Activated T-cell treated with anti-CD3 and anti-CD28 coated beads for 1 hour (primary cell): ENCODE measurements around the gene IL11RA.

ENCODE experiments used
- DNase-seq: peaks from one replicate; pipeline ENCODE4 v3.0.0-alpha.2; 2020; ENCODE audit warnings: low read depth

Gene IL11RA

DNA sequence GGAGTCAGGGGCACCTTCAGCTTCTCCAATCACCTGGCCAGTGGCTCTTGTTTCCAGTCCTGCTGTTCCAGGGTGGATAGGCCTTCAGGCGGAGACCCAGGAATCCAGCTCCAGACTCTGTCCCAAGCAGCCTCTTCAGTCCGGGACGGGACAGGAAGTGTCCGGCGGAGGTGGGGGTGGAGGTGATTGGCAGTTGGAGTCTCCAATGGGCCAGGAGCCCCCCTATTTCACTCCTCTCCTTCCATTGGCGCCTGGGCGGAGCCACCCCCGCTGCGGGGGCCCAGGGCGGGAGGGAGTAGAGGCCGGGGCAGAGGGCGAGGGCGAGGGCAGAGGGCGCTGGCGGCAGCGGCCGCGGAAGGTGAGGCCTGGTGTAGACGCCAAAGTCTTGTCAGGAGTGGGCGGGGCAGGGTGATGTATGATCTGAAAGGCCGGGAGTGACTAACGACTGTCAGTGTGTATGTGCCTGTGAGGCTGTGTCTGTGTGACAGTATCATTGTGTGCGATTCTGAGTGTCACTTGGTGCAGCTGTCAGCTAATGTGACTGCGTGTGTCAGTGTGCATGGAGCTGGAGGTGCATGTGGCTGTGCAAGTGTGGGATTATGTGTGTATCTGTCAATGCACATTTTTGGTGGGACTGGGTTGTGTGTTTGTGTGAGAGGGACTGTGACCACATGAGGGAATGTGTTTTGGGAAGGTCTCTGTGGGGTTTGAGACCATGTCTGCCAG lies at the start of gene IL11RA:
Gene IL11RA, plus strand, starts transcription at position 310 of the 726 bp plus-strand sequence. CDS start 3,033 bp downstream, outside the sequence.
- DNase-seq: no peak

DNA sequence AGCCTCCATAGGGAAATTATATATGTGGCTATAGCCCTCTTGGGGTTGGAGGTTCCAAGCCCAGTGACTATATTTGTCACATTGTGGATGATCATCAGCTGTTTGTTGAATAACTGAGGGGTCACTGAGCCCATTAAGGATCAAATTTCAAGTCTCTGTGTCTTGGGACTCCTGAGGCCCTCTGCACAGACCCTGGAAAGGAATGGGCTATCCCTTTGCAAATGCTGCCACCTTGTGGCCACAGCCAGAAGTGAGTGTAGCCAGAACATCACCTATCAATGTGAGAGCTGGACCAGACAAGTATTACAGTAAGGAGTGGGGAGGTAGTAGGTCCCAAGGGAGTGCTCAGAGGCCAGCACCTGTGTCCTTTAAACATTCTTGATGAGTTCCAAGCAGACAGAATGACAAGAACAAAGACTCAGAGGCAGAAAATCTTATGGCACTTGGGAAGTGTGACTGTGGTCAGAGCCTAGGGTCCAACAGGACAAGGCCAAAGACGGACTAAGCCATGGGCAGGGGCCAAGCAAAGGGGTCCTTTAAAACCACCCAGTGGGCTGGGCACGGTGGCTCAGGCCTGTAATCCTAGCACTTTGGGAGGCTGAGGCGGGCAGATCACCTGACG lies 48.3 kb upstream of the IL11RA start:
- peak; percentile 80 for DNase-seq

DNA sequence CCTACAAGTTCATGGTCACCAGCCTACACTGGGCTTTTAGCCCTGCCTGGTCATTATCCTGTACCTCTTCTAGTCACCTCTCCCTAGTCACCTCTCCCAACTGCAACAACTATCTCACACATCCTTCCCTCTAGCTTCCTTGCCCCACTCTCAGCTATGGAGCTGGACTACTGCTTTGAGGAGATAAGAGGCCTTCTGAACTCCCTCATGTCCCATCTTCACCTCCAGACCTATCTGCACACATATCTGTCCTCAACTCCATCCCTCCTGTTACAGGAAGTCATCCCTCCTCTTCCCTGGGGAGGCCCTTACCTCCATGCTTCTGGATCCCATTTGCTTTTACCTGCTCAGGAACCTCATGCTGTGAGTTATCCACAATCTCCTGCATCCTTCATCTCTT lies 45.8 kb upstream of the IL11RA start:
- DNase-seq: no peak

DNA sequence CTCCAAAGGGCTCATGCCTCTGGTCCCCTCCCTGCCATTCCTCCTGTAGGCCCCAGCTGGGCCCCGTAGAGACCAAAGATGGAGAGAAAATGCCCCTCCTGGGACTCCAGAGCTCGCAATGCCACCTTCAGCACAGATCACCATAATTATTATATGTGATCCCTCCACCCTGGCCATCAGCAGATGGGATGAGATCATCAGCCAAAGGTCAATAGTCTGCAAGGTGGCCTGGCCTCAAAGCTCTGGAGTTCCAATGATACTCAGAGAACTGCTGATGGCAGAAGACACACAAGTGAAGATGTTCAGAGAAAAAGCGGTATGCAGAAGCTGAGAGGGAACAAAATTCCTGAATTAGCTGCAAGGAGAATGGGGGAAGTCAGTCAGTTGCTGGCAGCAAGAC lies 45.1 kb upstream of the IL11RA start:
- DNase-seq: no peak

DNA sequence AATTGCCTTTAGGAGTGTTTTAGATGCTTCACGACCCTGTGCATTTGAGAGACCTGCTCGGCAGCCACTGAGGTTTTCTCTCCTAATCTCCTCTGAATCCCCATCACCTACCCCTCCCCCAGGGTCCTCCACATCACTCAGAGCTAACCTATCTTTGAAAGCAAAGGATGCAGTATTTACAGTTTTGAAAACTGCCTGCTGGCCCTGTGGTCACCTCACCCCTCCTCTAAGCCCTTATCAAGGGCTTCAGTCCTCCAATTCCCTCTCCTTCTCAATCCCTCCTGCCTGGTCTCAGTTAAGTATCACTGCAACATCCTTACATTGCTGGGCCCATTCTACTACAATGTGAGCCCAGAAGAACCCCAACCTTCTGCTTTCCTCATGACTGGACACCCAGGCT lies 44.7 kb upstream of the IL11RA start:
- DNase-seq: no peak

DNA sequence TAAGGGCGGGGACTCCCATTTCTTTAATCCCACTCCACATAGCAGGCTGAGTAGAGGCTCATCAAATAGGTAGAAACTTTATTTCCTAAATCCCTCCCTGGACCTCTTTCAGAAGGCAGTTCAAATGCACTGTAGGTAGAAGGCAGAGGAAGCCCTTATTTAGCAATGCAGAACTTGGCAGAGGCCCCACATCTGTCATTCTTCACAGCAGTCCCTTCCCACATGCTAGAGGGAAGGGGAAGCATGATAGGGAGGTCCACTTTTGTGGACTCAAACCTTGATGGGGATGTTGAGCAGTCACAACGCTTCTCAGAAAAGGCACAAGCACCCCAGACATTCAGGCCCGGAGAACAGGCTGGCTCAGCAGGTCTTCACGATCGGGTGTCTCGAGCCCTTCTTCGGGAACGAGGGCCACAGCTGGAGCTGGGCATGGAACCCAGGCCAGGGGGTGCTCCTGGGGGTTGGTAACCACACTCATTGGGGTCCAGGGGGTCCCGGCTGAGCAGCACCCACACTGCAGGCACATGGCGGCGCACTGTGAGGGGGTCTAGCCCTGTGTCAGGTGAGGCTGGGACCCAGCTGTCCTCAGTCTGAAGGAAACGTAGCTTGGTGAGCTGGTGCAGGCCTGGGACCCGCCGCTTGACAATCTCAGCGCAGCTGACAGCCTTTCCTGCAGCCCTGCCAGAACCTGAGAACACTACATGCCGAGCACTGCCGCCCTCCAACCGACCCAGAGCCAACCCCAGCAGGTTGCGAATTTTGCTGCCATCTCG lies 41.4 kb upstream of the IL11RA start:
- no peak for DNase-seq

DNA sequence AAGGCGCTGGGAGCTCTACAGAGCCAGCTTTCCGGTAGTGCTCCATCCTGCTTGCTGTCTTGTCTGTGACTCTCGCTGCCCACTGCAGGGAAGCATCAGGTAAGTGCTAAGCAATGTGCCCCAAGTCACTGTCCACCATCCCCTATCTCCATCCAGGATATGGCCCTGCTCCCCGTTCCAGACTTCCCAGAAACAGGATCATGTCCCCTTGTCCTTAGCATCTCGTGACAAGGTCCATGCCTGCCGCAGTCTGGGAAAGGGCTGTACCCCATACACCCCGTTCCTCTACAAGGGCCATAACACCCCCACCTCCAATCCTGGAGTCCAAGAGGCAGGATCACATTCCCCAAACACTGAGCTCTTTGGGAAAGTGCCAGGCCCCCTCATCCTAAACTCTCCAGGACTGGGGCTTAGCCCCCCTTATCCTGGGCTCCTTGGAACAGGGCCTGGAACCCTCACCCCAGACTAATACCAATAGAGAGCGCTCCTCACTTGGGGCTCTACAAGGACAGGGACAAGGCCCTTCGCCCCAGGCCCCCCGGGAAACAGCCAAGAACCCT lies 40.7 kb upstream of the IL11RA start:
- no peak for DNase-seq

DNA sequence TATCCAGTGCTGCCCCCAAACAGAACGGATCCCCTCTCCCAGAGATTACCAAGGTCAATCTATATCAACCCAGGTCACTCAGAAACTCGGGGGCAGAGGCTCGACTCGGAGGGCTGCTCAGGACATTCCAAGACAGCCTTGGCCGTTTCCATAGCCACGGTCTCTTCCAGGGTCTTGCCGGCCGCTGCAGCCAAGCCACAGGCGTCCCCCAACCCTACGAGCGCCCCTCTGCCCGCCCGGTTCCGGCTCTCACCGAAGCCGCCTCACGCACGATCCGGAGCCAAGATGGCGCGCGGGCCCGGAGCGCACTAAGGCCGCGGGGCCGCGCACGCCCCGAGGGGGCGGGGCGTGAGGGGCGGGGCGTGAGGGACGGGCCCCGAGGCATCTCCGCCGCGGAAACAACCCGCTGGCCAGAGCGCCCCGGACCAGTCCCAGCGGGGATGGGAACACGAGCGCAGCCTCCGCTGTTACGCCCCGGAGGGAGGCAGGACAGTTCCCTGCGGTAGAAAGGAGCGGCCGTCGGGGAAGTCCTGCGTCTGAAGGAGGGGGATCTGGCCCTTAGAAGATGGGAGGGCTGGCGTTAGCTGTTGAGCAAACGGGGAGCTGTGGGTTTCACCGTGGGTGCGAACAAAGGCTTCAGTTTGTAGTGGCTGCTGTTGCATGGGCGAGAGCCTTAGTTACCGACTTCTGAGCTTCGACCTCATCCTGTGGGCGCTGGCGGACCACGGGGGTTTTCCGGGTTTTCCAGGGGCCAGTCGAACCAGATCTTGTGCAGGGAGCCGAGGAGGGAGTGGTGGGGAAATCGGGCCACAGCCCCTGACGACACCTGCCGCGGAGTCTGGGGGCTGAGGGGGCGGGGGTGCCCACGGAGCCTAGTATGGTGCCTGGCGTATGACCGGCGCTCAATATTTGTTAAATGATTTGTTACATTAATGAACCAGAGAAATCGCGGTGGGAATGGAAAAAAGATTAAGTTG lies 39.9 kb upstream of the IL11RA start, which contains the start of gene RPP25L:
Gene RPP25L, minus strand, starts transcription at position 287 of the 977 bp plus-strand sequence. CDS start 801 bp downstream, outside the sequence.
- DNase-seq: peak; percentile 86

DNA sequence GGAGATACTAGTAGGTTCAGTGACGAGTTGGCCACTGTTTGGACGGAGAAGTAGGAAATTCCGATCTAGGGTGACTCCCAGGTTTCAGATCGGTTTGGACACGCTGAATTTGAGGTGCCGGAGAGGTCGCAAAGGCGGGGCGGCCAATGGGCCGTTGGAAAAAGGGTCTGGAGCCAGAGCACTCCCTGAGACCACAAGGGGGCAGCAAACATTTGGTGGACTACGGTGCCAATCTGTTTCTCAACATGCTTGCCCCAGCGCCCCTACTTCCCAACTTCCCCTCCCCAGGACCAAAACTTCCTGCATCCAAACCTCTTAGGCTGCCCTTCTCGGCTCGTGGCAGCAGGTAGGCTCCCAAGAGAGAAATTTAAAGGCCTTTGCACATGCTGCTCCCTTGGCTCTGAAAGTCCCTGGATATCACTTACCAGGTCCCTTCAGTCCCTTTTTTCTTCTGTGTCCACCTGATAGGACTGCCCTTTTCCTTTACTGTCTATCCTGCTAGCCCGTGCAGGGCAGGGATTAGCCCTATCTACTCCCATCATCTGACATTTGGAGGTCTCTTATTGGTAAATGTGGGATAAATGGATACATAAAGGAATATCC lies 39.1 kb upstream of the IL11RA start:
- peak; percentile 61 for DNase-seq

DNA sequence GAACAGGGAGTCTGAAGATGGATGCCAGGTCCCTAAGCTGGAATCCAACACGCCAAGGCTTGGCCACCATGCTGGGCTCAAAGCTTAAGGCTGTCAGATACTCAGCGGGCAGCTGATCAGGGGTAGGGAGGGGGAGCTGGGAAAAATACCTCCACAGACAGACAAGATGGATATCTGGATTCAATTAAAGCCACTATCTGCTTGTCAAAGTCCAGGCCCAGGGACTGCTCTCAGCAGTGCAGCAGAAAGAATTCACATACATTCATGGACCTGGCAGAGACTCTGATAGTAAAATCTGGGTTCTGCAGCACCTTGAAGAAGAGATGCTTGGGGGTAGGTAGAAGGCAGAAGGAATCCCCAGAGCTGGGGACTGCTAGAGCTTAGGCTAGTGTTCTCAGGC lies 36.9 kb upstream of the IL11RA start:
- DNase-seq: no peak

DNA sequence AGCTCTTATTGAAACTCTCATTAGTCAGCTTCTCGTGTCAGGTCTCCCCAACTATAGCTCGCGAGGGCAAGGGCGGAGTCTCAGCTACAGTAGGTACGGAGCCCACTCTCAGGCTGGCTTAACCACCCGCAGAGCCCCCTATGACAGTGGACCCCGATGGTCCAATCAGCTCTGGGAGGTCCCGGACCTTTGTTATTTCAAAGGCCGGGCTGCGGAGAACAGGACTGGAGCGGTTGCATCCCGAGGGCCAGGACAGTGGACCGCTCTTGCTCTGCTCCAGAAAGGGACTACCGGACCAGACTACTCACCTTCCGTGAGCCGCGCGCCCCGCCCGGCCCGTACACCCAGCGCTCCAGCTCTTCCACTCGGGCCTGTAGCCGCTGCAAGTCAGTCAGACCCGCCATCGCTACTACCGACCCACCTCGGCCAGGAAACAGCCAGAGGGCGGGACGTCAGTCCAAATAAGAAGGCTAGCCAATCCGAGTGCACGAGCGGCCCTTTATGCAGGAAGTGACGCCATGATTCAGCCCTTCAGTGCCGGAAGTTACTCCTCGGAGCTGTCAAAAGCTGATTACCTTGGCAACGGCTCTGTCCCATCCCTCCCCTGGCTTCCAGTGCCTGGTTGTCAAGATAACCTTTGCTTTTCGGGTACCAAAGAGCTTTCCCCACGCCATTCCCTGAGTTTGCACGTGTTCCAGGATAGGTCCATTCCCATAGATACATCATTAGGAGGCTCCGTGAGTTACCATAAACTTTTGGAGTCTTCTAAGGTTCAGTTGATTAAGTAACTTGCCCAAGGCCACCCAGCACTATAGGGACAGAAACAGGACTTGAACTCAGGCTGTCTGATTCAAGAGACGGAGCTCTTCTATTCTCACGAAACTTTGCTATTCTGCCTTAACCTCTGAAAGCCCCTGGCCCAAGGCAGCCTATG lies 31.7 kb upstream of the IL11RA start, which contains the start of gene DCTN3:
Gene DCTN3, minus strand, starts transcription at position 435 of the 934 bp plus-strand sequence. Its CDS starts 31 bp downstream, at position 404.
- DNase-seq: peak; percentile 80

DNA sequence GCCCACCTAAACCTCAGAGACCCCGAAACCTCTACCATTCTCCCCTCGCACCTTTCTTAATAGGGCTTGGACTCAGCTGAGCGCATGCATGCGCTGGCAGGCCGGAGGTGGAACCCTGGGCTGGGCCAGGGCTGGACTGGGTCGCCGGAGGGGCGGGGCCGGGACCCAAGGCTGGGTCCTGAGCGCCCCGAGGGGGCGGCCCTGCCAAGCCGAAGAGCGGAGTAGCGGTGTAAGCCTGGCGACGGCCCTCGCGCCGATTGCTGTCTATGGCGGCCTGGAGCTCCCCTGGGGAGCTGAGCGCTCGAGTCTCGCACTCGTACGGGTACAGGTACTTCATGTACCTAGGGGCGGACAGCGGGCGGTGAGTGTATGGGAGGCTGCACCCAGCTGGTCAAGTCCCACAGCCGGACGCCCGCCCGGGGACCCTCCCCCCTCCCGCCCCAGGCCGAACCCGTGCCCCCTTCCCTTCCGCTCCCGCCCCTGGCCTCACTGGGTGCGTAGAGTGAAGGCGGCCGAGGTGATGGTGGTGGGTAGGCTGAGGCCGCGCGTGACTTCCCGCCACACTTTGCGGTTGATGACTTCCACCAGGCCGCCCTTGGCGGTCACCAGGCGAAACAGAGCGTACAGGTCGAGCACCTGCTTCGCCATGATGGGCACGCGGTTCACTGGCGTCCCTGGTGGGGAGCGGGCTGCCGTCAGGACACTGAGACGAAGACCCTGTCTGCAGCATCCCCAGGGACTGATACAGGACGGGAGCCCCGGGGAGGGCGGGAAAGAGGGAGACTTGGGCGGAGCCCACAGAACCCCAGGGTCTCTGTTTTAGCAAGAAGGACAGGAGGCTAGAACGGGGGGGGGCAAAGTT lies 28.4 kb upstream of the IL11RA start:
- no peak for DNase-seq

DNA sequence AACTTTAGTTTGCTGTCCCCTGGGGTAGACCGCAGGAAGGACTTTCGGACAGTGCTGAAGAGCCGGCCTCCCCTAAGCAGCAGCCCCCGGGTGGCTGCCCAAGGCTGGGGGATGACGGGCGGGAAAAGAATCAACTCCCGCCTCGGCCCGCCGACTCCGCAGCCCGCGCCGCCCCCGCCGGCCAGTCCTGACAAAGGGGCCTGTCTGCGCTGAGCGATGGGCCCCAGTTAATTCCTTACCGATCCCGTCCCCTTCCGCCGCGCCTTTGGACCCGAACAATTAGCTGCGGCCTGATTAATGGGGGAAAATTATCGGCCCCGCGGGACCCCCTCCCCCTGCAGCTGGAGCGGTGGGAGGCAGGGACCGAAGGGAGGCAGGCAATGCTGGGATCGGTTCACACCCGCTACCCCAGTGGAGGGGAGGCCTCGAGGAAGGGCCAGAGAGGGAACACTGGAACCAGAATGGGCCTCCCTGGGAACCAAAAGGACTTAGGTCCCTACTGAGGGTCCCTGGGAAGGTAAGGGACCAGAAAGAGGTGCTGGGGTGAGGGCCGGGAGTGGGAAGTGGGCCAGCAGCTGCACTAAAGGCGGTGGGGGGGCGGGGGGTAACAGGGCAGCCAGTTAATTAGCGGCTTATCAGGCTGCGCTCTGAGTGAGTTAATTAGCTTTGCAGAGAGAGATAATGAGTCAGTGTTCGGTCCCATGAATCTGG lies 27.4 kb upstream of the IL11RA start:
- no peak for DNase-seq

DNA sequence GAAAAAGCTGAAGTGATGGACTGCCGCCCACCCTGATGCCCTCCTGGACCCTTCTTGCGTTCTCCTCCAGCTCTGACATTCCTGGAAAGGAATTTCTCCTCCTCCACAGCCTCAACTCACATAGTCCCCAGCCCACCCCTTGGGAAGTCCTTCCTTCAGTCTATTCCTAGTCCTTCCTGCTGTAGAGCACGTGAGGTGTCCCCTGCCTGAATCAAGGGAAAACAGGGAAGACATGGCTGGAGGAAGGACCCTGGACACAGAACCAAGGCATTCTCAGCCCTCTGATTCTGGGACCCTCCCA lies 26.8 kb upstream of the IL11RA start:
- no peak for DNase-seq

DNA sequence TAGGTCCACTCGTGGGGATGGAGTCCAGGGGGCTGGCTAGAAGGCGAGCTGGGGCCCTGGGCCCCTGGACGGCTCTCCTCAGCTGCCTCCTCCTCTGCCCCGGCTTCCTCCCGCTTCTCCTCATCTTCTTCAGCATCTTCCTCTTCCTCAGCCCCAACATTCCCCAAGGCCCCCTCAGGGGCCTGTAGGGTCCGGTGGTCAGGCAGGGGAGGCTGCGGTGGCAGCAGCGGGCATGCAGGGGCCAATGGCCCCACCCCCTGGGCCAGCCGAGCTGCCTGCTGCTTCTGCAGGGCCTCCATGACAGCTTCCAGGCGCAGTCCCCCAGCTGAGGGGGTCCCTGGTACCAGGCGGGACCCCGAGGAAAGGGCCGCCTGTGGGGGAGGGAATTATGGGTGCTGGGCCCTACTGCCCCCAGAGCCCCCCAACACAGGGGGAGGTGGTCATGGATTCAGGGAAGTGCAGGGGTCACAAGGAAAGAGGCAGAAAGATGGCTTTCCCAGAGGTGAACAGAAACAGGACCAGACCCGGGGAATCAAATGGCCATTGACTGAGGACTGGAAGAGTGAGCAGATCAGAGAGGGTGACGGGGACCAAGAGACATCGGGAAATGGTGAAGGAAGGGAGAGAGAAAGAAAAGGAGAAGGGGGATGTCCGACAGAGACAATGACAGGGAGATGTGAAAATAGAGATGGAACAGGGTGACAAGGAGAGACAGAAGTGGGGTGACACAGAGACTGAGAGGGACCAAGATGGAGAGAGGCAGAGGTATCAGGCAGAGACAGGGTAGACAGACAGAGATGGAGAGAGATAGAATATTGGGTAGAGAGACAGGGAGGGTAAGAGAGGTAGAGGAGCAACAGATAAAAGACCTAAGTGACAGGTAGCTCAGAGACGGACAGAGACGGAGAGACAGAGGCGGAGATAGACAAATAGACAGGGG lies 24.0 kb upstream of the IL11RA start:
- no peak for DNase-seq

DNA sequence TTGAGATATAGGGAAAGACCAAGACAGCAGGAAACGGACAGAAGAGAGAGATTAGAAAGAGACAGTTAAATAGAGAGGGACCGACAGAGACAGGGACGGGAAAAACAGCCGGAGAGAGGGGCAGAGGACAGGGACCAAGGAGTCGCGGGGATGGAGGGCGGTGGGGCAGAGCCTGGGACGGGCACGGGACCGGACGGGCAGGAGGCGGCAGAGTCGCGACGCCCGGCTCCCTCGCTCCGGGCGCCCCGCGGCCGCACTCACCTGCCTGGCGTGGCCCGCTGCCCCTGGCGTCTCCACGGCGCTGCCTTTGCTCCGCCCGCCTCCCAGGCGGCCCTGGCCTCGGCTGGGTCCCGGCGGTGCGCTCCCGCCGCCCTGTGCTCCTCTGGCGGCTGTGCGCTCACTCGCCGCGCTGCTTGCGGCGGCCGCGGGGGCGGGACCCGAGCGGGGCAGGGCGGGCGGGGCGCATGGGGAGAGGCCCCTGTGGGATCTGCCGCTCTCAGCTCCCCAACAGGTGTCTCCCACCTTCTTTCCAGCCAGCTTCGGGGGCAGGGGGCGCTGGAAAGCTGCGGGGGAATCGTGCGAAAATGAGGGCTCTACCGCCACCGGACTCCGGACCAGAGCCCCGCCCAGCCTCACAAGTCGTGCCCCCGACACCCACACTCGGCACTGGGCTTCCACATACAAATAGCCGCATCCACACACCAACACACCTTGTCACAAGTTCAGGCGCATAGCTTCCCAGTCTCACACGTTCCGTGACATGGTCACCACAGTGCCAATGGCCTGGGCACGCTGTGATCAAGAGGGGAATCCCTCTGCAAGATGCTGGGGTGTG lies 23.1 kb upstream of the IL11RA start, which contains the start of gene ARID3C:
Gene ARID3C, minus strand, starts transcription at position 411 of the 835 bp plus-strand sequence. CDS start 1,052 bp downstream, outside the sequence.
- DNase-seq: no peak
